AG10803 (cell line): Measurements from ENCODE around the gene KCNJ6.

ENCODE experiments used
- DNase-seq: peaks from one replicate; pipeline ENCODE4 v3.0.0; 2010; ENCODE audit warnings: low read depth
- H3K4me3 ChIP-seq: 2 replicates; pipeline ENCODE4 v1.5.1; 2011; ENCODE audit warnings: mild to moderate bottlenecking, low read length, control low read depth
- TF ChIP-seq, protein P1 (sequence below): conservative IDR thresholded peaks from 2 replicates; pipeline ENCODE4 v1.5.1; 2011; ENCODE audit warnings: mild to moderate bottlenecking, low read length, control low read depth, inconsistent platforms

Gene KCNJ6

GRCh38 chr21:37799211-37800056, 116.8 kb downstream of the KCNJ6 start:
- H3K4me3 ChIP-seq = no peak overlapping the region
- no peak for DNase-seq
- TF ChIP-seq, protein P1, sequence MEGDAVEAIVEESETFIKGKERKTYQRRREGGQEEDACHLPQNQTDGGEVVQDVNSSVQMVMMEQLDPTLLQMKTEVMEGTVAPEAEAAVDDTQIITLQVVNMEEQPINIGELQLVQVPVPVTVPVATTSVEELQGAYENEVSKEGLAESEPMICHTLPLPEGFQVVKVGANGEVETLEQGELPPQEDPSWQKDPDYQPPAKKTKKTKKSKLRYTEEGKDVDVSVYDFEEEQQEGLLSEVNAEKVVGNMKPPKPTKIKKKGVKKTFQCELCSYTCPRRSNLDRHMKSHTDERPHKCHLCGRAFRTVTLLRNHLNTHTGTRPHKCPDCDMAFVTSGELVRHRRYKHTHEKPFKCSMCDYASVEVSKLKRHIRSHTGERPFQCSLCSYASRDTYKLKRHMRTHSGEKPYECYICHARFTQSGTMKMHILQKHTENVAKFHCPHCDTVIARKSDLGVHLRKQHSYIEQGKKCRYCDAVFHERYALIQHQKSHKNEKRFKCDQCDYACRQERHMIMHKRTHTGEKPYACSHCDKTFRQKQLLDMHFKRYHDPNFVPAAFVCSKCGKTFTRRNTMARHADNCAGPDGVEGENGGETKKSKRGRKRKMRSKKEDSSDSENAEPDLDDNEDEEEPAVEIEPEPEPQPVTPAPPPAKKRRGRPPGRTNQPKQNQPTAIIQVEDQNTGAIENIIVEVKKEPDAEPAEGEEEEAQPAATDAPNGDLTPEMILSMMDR = no peak

- no peak overlapping the region for H3K4me3 ChIP-seq
- DNase-seq = no peak
- TF ChIP-seq, protein P1 = no peak
Observed at GRCh38 chr21:37797403-37797802, 118.9 kb downstream of the KCNJ6 start.

GRCh38 chr21:37796011-37796410, 120.2 kb downstream of the KCNJ6 start:
- TF ChIP-seq, protein P1 = no peak
- no peak overlapping the region for H3K4me3 ChIP-seq
- no peak for DNase-seq

DNA sequence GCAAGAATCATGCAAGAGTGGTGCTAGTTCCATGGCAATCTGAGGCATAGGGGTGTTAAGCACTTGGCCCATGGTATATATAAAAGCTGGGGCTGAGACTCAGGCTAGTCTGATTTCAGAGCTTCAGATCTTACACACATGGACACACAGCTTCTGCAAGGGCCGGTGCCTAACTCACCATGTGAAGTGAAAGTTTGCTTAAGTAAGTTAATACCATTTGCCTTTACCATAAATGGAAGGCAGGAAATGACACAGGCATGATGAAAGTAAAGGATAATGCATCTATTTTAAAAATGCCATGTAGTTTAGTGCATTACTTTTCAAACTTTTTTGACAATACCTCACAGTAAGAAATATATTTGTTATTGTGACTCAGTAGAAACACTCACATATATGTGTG, 122.6 kb downstream of the KCNJ6 start:
- H3K4me3 ChIP-seq = no peak overlapping the region
- TF ChIP-seq, protein P1 = no peak
- DNase-seq = peak; percentile 38

- TF ChIP-seq, protein P1 = no peak
- DNase-seq = peak; percentile 42
- no peak overlapping the region for H3K4me3 ChIP-seq
Observed at GRCh38 chr21:37792046-37792445, 124.2 kb downstream of the KCNJ6 start.

- TF ChIP-seq, protein P1 = no peak
- DNase-seq = no peak
Observed at GRCh38 chr21:37790905-37791304, 125.4 kb downstream of the KCNJ6 start.

GRCh38 chr21:37788503-37788902, 127.8 kb downstream of the KCNJ6 start:
- no peak for DNase-seq
- no peak overlapping the region for H3K4me3 ChIP-seq
- TF ChIP-seq, protein P1 = no peak

More at GRCh38 chr21:37790905-37791304, 125.4 kb downstream of the KCNJ6 start:
- no peak overlapping the region for H3K4me3 ChIP-seq
